SK-N-SH treated with all-trans-retinoic acid at 6 μM for 48 hours (cell line): ENCODE data around the gene LAMA2.

Source experiments
- OSR1 ChIP-seq: fragments of 250-450 bp; sonication (Bioruptor Pico); IDR thresholded peaks from 2 replicates; pipeline ENCODE4 v1.8.0; 2022; ENCODE audit warnings: moderate library complexity, mild to moderate bottlenecking, inconsistent platforms
- RARB ChIP-seq: fragments of 250-450 bp; sonication (Bioruptor Pico); IDR thresholded peaks from 2 replicates; pipeline ENCODE4 v1.8.0; 2021; ENCODE audit warnings: mild to moderate bottlenecking, moderate library complexity
- TSHZ2 ChIP-seq: fragments of 250-450 bp; sonication (Bioruptor Pico); IDR thresholded peaks from 2 replicates; pipeline ENCODE4 v1.5.0; 2020; ENCODE audit warnings: mild to moderate bottlenecking, moderate library complexity
- ZFP30 ChIP-seq: fragments of 450-650 bp; formaldehyde crosslinking; IDR thresholded peaks from 2 replicates; pipeline ENCODE4 v1.5.0; 2022; ENCODE audit warnings: mild to moderate bottlenecking, moderate library complexity
- ZNF565 ChIP-seq: fragments of 450-650 bp; formaldehyde crosslinking; conservative IDR thresholded peaks from 2 replicates; pipeline ENCODE4 v1.5.0; 2020; ENCODE audit warnings: low read depth, mild to moderate bottlenecking, moderate library complexity
- ZNF70 ChIP-seq: fragments of 450-650 bp; formaldehyde crosslinking; IDR thresholded peaks from 2 replicates; pipeline ENCODE4 v1.5.0; 2020; ENCODE audit warnings: mild to moderate bottlenecking, moderate library complexity
- ZNF8 ChIP-seq: fragments of 450-650 bp; formaldehyde crosslinking; IDR thresholded peaks from 2 replicates; pipeline ENCODE4 v1.5.0; 2020; ENCODE audit warnings: mild to moderate bottlenecking, moderate library complexity
- TF ChIP-seq, protein P1 (sequence below): fragments of 250-450 bp; sonication (Bioruptor Pico); IDR thresholded peaks from 2 replicates; pipeline ENCODE4 v1.8.0; 2020; ENCODE audit warnings: mild to moderate bottlenecking, moderate library complexity, borderline replicate concordance

GRCh38 chr6:129494099-129494498, 611.2 kb downstream of the LAMA2 start:
- TF ChIP-seq, protein P1, sequence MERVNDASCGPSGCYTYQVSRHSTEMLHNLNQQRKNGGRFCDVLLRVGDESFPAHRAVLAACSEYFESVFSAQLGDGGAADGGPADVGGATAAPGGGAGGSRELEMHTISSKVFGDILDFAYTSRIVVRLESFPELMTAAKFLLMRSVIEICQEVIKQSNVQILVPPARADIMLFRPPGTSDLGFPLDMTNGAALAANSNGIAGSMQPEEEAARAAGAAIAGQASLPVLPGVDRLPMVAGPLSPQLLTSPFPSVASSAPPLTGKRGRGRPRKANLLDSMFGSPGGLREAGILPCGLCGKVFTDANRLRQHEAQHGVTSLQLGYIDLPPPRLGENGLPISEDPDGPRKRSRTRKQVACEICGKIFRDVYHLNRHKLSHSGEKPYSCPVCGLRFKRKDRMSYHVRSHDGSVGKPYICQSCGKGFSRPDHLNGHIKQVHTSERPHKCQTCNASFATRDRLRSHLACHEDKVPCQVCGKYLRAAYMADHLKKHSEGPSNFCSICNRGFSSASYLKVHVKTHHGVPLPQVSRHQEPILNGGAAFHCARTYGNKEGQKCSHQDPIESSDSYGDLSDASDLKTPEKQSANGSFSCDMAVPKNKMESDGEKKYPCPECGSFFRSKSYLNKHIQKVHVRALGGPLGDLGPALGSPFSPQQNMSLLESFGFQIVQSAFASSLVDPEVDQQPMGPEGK: no peak
- no peak for TF ChIP-seq ZNF70 (CRISPR knock-in tag)
- TF ChIP-seq RARB (CRISPR knock-in tag): no peak
- no peak for TF ChIP-seq ZFP30
- no peak for TF ChIP-seq ZNF565 (CRISPR knock-in tag)
- TF ChIP-seq ZNF8: no peak
- TF ChIP-seq TSHZ2: no peak
- TF ChIP-seq OSR1 (CRISPR knock-in tag): no peak
